Activated T-helper 2 cell treated with anti-CD3 and anti-CD28 coated beads, Interferon-gamma antibody, Interleukin-2, Interleukin-4, amounts not matched to agents 10 μg/mL and 5 μg/mL and 100 μg/mL, durations not matched to agents 14 hours and 24 hours and 36 hours (primary cell): ENCODE results near the gene NKX1-1. TPM values are rescaled to one million over a fixed set of nuclear protein-coding genes. Genes with fewer than 3 reads are reported as not detected.
A peak's percentile ranks its signal among the peaks of the same experiment; 100 is the strongest.

ENCODE experiments used
- DNase-seq: peaks from one replicate; pipeline ENCODE4 v3.0.0; 2021; ENCODE audit warnings: low spot score
- H3K27ac Mint-ChIP-seq: one replicate; pipeline ENCODE4 v1.8.0; 2021; ENCODE audit warnings: mixed read lengths
- H3K27me3 Mint-ChIP-seq: one replicate; pipeline ENCODE4 v1.8.0; 2021; ENCODE audit warnings: low read depth, mixed read lengths
- H3K36me3 Mint-ChIP-seq: one replicate; pipeline ENCODE4 v1.8.0; 2021; ENCODE audit warnings: low read depth, mixed read lengths
- H3K4me1 Mint-ChIP-seq: one replicate; pipeline ENCODE4 v1.8.0; 2021; ENCODE audit warnings: low read depth, mixed read lengths
- H3K4me3 Mint-ChIP-seq: one replicate; pipeline ENCODE4 v1.8.0; 2021; ENCODE audit warnings: low read depth, mild to moderate bottlenecking, moderate library complexity, mixed read lengths
- H3K9me3 Mint-ChIP-seq: one replicate; pipeline ENCODE4 v1.8.0; 2021; ENCODE audit warnings: mixed read lengths
- intact Hi-C: fragments of 100-400 bp; cut with micrococcal nuclease; formaldehyde crosslinking; loops from one replicate; pipeline ENCODE4 v1.15.1; 2023
- total RNA-seq: library from RNA; stranded (reverse); gene quantifications from 2 replicates; pipeline ENCODE4 v1.2.3, GENCODE V29; 2022

The NKX1-1 gene
- total RNA-seq = not detected in 2 replicates

DNA sequence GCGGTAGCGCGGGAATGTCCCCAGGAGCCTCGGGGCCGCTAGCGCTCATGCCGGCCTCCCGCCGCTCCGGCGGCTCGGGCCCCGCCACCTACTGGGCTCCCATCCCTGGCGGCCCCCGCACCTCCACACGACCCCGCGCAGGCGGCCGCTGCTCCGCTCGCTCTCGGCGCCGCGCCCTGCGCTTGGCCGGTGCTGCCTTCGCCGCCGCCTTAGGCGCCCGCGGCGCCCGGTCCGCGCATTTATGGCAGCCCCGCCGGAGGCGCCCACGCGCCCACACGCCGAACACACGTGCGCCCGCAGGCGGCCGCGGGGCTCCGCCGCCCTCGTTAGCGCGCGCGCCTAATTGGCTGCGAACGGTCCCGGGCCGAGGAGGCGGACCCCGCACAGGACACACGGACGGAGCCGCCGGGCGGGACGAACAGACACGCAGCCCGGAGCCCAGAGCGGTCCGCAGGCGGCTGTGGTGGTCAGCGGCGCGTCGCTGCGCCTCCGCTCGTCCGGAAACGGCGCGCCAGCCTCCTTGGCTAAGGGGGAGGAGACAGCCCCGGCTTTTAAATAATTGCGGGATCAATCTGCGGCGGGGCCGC is at the start of gene NKX1-1:
NKX1-1 (minus strand) TSS at position 49 of the 587 bp plus-strand sequence; CDS start at position 49, 0 bp downstream.
- no peaks in the 10 kb centered on the region for H3K4me1 Mint-ChIP-seq
- intact Hi-C loops = no loop called here
- peaks cover 3% of the 10 kb centered on the region for H3K9me3 Mint-ChIP-seq
- H3K27ac Mint-ChIP-seq = peak within 1 kb of the TSS; percentile 62
- peaks cover 6% of the 10 kb centered on the region for H3K36me3 Mint-ChIP-seq
- peaks cover 27% of the 10 kb centered on the region for H3K27me3 Mint-ChIP-seq
- DNase-seq = no peak
- no peak within 1 kb of the TSS for H3K4me3 Mint-ChIP-seq

GRCh38 chr4:1453731-1454130 is 47.5 kb upstream of the NKX1-1 start:
- intact Hi-C loops = no loop called here
- Mint-ChIP-seq H3K4me1 (no peaks in the 10 kb centered on the region), H3K4me3 (no peak overlapping the region), H3K36me3 (no peaks in the 10 kb centered on the region), H3K27ac (no peak overlapping the region), H3K9me3 (peaks cover 26% of the 10 kb centered on the region), H3K27me3 (peaks cover 9% of the 10 kb centered on the region)
- DNase-seq = no peak

DNA sequence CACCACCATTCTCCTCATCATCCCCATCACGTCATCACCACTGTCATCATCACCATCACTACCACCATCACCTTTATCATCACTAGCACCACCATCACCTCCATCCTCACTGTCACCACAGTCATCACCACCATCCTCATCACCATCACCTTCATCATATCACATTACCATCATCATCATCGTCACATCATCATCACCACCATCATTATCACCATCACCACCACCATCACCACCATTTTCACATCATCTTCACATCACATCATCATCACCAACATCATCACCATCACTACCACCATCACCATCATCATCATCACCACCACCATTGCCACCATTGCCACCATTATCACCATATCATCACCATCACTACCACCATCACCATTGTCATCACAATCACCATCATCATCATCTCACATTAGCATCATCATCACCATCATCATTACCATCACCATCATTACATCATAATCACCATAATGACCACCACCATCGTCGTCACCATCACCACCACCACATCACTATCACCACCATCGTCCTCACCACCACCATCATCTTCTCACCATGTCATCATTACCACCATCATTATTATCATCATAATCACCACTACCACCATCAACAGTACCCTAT is 46.3 kb upstream of the NKX1-1 start:
- no peak overlapping the region for H3K4me3 Mint-ChIP-seq
- peaks cover 26% of the 10 kb centered on the region for H3K9me3 Mint-ChIP-seq
- DNase-seq = no peak
- H3K27ac Mint-ChIP-seq = no peak overlapping the region
- H3K4me1 Mint-ChIP-seq = no peaks in the 10 kb centered on the region
- intact Hi-C loops = no loop called here
- H3K27me3 Mint-ChIP-seq = peaks cover 2% of the 10 kb centered on the region
- H3K36me3 Mint-ChIP-seq = no peaks in the 10 kb centered on the region

GRCh38 chr4:1451752-1452122 is 45.5 kb upstream of the NKX1-1 start:
- Mint-ChIP-seq H3K27ac (no peak overlapping the region), H3K27me3 (peaks cover under 1% of the 10 kb centered on the region), H3K4me3 (no peak overlapping the region), H3K36me3 (no peaks in the 10 kb centered on the region), H3K4me1 (no peaks in the 10 kb centered on the region), H3K9me3 (peaks cover 22% of the 10 kb centered on the region)
- intact Hi-C loops = no loop called here
- DNase-seq = no peak

GRCh38 chr4:1451106-1451751 is 45.0 kb upstream of the NKX1-1 start:
- no peak for DNase-seq
- no peaks in the 10 kb centered on the region for H3K36me3 Mint-ChIP-seq
- no peaks in the 10 kb centered on the region for H3K4me1 Mint-ChIP-seq
- H3K27me3 Mint-ChIP-seq = no peaks in the 10 kb centered on the region
- intact Hi-C loops = no loop called here
- no peak overlapping the region for H3K27ac Mint-ChIP-seq
- H3K4me3 Mint-ChIP-seq = no peak overlapping the region
- peaks cover 21% of the 10 kb centered on the region for H3K9me3 Mint-ChIP-seq

DNA sequence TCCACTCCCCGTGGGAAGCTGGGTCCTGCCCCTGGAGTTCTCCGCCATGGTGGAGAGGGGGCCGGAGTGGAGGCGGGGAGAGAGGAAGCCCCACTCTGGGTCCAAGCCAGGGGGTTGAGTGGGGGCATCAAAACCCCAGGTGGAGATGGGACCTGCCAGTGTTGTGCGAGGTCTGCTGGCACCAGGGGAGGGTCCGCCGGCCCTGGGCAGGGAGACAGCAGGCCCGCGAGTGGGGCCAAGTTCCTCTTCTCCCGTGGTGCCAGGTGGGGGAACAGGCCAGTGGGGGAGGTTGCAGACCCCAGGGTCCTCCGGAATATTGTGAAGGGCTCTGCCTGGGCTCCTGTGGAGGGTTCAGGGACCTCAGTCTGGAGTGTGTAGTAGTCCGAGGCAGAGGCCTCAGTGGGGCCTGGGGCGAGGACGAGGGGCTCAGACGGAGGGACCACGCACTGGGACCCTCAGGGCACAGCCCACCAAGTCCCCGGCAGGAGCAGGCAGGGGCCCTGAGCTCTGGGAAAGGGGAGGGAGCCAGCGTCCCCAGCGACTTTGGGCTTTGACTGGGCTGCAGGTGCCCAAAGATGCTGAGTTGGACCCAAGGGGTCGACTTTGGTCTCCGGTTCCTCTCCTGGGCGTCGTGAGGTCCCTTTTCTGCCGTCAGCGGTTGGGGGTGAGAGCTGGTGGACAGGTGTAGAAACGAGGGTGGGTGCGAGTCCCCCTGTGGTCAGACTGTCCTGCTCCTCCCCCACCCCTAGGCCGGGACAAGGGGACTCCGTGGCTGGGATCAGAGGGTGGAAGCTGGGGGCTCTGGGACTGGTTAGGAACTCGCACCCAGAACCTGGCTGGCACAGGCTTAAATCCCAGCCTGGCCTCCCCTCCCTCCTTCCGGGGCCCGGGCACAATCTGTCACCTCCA is 43.8 kb upstream of the NKX1-1 start:
- no peaks in the 10 kb centered on the region for H3K4me1 Mint-ChIP-seq
- no peaks in the 10 kb centered on the region for H3K27me3 Mint-ChIP-seq
- DNase-seq = no peak
- H3K9me3 Mint-ChIP-seq = peaks cover 21% of the 10 kb centered on the region
- no peaks in the 10 kb centered on the region for H3K36me3 Mint-ChIP-seq
- no peak overlapping the region for H3K27ac Mint-ChIP-seq
- intact Hi-C loops = no loop called here
- no peak overlapping the region for H3K4me3 Mint-ChIP-seq

- Mint-ChIP-seq H3K27ac (no peak overlapping the region), H3K36me3 (no peaks in the 10 kb centered on the region), H3K9me3 (peaks cover 21% of the 10 kb centered on the region), H3K4me1 (no peaks in the 10 kb centered on the region), H3K4me3 (no peak overlapping the region), H3K27me3 (no peaks in the 10 kb centered on the region)
- intact Hi-C loops = no loop called here
- DNase-seq = no peak
Observed at GRCh38 chr4:1449475-1449832, 43.2 kb upstream of the NKX1-1 start.

DNA sequence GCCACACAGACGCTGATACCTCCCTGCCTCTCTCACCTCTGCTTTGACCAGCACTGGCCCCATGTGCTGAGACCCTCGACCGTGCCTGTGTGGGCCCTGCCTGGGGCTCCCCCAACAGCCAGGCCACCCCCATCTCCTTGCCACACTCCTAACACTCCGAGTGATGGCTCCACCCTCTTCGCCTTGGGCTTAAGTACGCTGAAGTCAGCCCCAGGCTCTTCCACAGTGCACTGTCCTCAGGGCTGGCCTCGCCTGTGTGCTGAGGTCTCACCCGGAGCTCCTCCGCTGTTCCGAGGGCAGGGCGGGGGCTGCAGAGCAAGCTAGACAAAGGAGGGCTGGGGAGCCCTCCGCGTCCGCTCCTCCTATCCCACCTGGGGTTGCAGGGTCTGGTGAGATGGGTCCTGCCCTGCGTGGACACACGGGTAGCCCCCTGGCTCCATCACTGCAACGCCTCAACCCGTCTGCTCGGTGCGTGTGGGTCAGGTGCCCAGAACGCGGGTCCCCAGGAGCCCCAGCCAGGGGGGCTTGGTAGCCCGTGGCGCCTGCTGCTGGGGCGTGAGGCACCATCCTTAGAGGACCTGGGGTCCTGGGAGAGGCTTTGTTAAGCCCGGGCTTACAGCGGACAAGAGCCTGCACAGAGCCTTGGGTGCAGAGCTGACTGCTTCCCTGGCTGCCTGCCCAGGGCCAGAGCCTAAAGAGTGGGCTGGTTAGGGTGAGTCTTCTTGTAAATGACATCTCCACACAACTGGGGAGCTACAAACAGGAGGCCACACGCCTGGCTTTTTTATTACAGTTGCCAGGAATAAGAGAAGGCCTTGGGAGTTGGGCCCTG is 42.6 kb upstream of the NKX1-1 start:
- H3K36me3 Mint-ChIP-seq = no peaks in the 10 kb centered on the region
- peaks cover 18% of the 10 kb centered on the region for H3K9me3 Mint-ChIP-seq
- no peaks in the 10 kb centered on the region for H3K27me3 Mint-ChIP-seq
- no peaks in the 10 kb centered on the region for H3K4me1 Mint-ChIP-seq
- no peak overlapping the region for H3K4me3 Mint-ChIP-seq
- DNase-seq = no peak
- H3K27ac Mint-ChIP-seq = no peak overlapping the region
- intact Hi-C loops = no loop called here

DNA sequence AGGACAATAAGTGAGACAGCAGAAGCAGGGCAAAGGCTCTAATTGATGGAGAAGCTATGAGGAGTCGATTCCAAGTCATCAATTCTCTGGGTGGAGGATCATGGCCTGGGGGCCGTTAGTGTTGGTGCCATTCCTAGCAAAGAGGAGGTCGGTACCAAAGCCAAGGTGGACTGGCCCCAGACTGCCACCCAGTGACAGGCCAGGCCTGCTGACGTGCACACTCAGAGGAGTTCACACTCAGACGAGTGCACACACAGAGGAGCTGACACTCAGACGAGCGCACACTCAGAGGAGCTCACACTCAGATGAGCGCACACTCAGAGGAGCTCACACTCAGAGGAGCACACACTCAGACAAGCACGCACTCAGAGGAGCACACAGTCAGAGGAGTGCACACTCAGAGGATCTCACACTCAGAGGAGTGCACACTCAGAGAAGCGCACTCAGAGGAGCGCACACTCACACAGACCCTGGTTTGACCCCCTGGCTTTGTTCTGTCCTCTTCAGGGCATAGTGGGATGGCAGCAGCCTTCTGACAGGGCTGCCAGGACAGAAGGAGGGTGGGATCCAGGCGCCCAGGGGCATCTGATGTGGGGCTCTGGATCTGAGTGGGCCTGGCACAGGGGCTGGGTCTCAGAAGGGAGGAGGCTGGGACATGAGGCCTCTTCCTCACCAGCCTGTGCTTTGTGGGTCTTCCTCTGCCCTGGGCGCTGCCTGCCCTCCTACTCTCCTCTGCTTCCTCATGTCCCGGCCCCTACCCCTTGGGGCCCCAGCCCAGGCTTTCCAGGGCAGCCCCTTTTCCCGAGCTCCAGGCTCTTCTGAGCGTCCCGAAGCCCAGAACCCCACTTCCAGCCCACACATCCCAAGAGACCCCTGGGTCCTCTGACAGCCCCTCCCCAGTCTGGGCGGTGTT is 41.7 kb upstream of the NKX1-1 start:
- intact Hi-C loops = no loop called here
- Mint-ChIP-seq H3K4me3 (no peak overlapping the region), H3K4me1 (no peaks in the 10 kb centered on the region), H3K27me3 (no peaks in the 10 kb centered on the region), H3K36me3 (no peaks in the 10 kb centered on the region), H3K27ac (no peak overlapping the region), H3K9me3 (peaks cover 9% of the 10 kb centered on the region)
- no peak for DNase-seq

DNA sequence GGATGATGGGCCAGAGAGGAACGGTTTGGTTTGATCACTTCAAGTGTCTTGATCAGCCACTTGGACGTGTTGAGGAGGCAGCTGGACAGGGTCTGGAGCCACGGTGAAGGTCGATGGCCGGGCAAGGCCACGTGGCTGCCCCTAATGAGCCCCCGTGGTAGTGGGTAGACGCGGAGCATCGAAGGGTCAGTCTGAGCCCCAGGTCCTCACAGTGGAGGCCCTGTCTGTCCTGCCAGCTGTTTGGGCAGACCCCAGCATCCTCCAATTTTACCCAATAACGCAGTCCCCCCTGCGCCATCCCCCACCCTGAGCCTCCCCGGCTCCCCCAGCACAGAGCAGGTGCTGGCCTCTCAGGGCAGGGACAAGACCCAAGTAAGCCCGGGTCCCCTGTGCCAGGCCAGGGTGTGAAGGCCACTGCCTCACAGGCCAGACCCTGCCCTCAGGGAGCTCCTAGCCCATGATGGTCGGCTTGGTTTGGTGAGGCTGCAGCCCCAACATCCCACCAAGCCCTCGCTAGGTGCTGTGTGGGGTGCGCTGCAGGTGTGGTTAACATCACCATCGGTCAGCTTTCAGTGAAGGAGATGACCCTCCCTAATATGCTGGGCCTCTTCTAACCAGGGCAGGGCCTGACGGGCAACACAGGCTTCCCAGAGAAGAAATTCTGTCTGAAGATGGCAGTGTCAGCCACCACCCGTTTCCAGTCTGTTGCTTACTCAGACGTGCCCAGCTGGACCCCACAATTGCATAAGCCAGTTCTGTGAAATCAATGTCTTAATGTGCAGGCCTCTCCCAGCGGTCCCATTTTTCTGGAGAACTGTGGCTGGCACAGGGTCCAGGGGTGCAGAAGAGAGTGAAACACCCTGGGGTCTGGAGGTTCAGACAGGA is 40.5 kb upstream of the NKX1-1 start:
- no peak for DNase-seq
- no peaks in the 10 kb centered on the region for H3K27me3 Mint-ChIP-seq
- no peaks in the 10 kb centered on the region for H3K9me3 Mint-ChIP-seq
- intact Hi-C loops = no loop called here
- H3K4me1 Mint-ChIP-seq = no peaks in the 10 kb centered on the region
- H3K27ac Mint-ChIP-seq = no peak overlapping the region
- no peaks in the 10 kb centered on the region for H3K36me3 Mint-ChIP-seq
- H3K4me3 Mint-ChIP-seq = no peak overlapping the region
